ENCODE results near the gene ATOSB. TPM values are rescaled to one million over a fixed set of nuclear protein-coding genes. Genes with fewer than 3 reads are reported as not detected.
A peak's percentile ranks its signal among the peaks of the same experiment; 100 is the strongest.
"Not testable (repeated sequence)": the region's sequence is repeated elsewhere in the genome, so short reads cannot be mapped to it uniquely, and the experiment has no call there.

Gene ATOSB
- total and polyA plus RNA-seq, 4 donors = 9.5 to 32.0 (median 23.0) TPM

DNA sequence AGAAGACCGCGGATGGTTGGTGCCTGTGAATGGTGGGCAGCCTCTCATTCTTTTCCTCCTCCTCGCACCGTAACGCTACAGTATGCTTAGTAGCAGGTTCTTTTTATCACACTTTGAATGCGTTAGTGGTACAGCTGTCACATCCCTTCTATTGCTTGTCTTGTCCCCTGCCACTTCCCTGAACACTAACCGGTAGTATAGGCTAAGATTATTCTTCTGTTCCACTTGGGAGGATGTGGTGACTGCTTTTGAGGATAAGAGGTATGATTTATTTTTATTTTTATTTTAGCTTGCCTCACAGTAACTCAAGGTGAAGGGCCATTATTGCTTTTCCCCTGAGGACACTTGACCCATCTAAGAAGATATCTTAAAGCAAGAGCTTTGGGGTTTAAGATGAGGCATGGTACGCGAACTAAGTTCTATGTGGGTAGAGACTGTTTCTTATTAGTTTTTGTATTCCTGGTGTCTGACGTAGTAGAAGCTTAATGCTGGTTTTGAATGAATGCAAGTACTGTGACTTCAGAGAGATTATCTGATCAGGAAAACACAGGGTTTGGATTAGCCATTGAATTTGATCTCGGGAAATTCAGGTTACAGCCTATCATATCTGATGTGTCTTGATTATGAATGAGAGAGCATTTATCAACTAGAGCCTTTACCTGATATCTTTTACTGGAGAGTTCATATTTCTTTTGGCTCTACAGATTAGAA is 47.1 kb upstream of the ATOSB start:
- TF ChIP-seq CTCF (IDR thresholded peaks at IDR 0.05; ENCODE audit: control extremely low read depth, extremely low read depth) = no peak
- no peaks in the 10 kb centered on the region for H3K27me3 ChIP-seq (ENCODE audit: control insufficient read depth in 3 of 3, insufficient read depth in 3 of 3, low read length in 2 of 3)
- DNase-seq (peak in 2 of 3 donors; percentile 15 to 20), ATAC-seq (ENCODE audit: insufficient read depth, low FRiP score) (no peak)
- H3K36me3 ChIP-seq (ENCODE audit: control insufficient read depth in 4 of 4, insufficient read depth in 4 of 4, low read length in 4 of 4) = no peaks in the 10 kb centered on the region
- H3K9ac ChIP-seq (ENCODE audit: insufficient read depth in 1 of 2, low read length in 2 of 2) = peak overlapping the region; percentile 65 to 66
- H3K4me3 ChIP-seq = peak overlapping the region; percentile 91
- no peaks in the 10 kb centered on the region for H3K9me3 ChIP-seq (ENCODE audit: control insufficient read depth in 4 of 4, insufficient read depth in 3 of 4, low read length in 3 of 4)
- WGBS, 2 donors = 16 to 31% methylated on average over 11 of the region's 11 CpGs
- H3K4me1 ChIP-seq (ENCODE audit: control insufficient read depth in 5 of 5, insufficient read depth in 5 of 5, low read length in 5 of 5) = peaks cover 1 to 11% (median 3%) of the 10 kb centered on the region in 5 donors
- peak overlapping the region; percentile 90 to 98 for H3K27ac ChIP-seq (ENCODE audit: low read depth in 1 of 2, low read length in 1 of 2)

DNA sequence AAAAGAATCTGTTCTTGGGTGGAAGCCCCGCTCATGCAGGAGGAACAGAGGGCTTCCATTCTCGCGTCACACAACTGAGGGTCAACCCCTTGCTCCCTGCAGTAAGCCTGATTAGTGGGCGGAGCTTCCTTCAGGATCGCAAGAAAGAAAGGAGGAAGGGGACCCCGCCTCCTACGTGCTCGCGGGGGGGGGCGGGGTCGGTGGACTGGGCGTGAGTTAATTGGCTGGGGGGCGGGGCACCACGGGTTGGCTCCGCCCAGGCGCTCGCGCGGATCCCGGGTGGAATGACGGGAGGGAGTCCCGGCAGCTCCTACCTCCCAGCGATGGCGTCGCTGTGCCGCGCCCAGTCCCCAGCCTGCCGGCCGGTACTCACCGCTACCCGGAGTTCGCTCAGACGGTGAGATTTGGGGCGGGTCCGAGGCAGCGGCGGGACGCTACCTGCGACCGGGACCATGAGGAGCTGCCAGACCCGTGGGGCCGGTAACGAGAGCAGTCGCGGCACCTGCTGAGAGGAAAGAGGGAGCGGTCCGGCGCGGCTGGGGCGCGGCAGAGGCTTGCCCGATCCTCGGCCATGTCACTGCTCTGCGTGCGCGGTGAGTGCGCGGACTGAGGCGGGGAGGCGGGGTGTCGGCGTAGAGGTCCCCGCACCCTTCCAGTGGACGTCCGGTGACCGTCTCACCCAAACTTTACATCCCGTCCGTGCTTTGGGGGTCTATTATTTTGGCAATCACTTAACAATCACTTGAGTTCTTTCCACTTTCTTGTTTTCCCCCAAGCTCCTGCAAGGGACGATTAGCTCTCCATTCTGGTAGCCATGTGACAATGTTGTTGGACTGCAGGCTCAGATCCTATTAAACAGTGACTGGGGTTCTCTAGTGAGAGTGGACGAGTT is 46.3 kb upstream of the ATOSB start, which contains the start of gene UNC13B:
UNC13B (plus strand) TSS at position 297 of the 892 bp plus-strand sequence; CDS start at position 572, 275 bp downstream.
- H3K9ac ChIP-seq (ENCODE audit: insufficient read depth in 1 of 2, low read length in 2 of 2) = peak within 1 kb of the TSS; percentile 65 to 91
- H3K9me3 ChIP-seq (ENCODE audit: control insufficient read depth in 4 of 4, insufficient read depth in 3 of 4, low read length in 3 of 4) = no peaks in the 10 kb centered on the region
- no peaks in the 10 kb centered on the region for H3K36me3 ChIP-seq (ENCODE audit: control insufficient read depth in 4 of 4, insufficient read depth in 4 of 4, low read length in 4 of 4)
- 0 to 1% methylated on average over 67 to 70 of the region's 70 CpGs for WGBS, 2 donors
- peak within 1 kb of the TSS; percentile 91 for H3K4me3 ChIP-seq
- H3K27me3 ChIP-seq (ENCODE audit: control insufficient read depth in 3 of 3, insufficient read depth in 3 of 3, low read length in 2 of 3) = no peaks in the 10 kb centered on the region
- ATAC-seq (ENCODE audit: insufficient read depth, low FRiP score) (peak; percentile 98), DNase-seq (peak; percentile 95 to 97 (median 95))
- peaks cover 0 to 11% (median 3%) of the 10 kb centered on the region in 5 donors for H3K4me1 ChIP-seq (ENCODE audit: control insufficient read depth in 5 of 5, insufficient read depth in 5 of 5, low read length in 5 of 5)
- no peak for TF ChIP-seq CTCF (IDR thresholded peaks at IDR 0.05; ENCODE audit: control extremely low read depth, extremely low read depth)
- peak within 1 kb of the TSS; percentile 90 to 98 for H3K27ac ChIP-seq (ENCODE audit: low read depth in 1 of 2, low read length in 1 of 2)

DNA sequence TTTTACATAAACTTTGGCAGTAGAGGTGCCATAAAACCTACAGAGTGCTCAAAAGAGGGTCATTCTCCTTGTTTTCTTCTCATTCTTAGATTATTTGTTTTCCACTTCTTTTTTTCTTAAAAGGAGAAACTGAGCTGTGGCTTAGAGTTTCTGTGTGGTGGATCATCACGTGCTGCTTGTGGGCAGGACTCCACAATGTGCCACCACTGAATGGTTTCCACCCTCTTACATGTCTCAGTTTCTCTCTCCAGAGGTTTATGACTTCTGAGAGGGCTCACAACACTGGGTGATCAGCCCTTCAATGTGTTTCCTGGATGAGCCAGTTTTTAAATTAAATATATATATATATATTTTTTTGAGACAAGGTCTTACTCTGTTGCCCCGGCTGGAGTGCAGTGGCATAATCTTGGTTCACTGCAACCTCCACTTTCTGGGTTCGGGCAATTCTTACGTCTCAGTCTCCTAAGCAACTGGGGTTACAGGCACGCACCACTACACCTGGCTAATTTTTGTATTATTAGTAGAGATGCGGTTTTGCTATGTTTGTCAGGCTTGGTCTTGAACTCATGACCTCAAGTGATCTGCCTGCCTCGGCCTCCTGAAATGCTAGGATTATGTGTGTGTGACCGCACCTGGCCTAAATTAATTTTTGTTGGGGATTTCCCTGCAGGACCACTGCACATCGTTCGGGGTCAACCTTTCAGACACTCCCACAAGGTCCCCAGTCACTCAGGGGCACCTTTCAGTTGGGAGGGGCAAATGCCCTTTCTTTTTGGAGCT is 43.0 kb upstream of the ATOSB start:
- WGBS, 2 donors = 88 to 92% methylated on average over 10 of the region's 10 CpGs
- Histone ChIP-seq H3K27me3 (ENCODE audit: control insufficient read depth in 3 of 3, insufficient read depth in 3 of 3, low read length in 2 of 3) (no peaks in the 10 kb centered on the region), H3K4me1 (ENCODE audit: control insufficient read depth in 5 of 5, insufficient read depth in 5 of 5, low read length in 5 of 5) (peaks cover 0 to 8% (median 3%) of the 10 kb centered on the region in 5 donors), H3K27ac (ENCODE audit: low read depth in 1 of 2, low read length in 1 of 2) (no peak overlapping the region), H3K9ac (ENCODE audit: insufficient read depth in 1 of 2, low read length in 2 of 2) (no peak overlapping the region), H3K36me3 (ENCODE audit: control insufficient read depth in 4 of 4, insufficient read depth in 4 of 4, low read length in 4 of 4) (no peaks in the 10 kb centered on the region), H3K9me3 (ENCODE audit: control insufficient read depth in 4 of 4, insufficient read depth in 3 of 4, low read length in 3 of 4) (peaks cover 0 to 4% (median 0%) of the 10 kb centered on the region in 4 donors), H3K4me3 (no peak overlapping the region)
- no peak for ATAC-seq (ENCODE audit: insufficient read depth, low FRiP score)
- no peak for TF ChIP-seq CTCF (IDR thresholded peaks at IDR 0.05; ENCODE audit: control extremely low read depth, extremely low read depth)
- no peak for DNase-seq

- not testable (repeated sequence) for H3K9me3 ChIP-seq (ENCODE audit: control insufficient read depth in 4 of 4, insufficient read depth in 3 of 4, low read length in 3 of 4); ATAC-seq (ENCODE audit: insufficient read depth, low FRiP score); H3K4me1 ChIP-seq (ENCODE audit: control insufficient read depth in 5 of 5, insufficient read depth in 5 of 5, low read length in 5 of 5); H3K27me3 ChIP-seq (ENCODE audit: control insufficient read depth in 3 of 3, insufficient read depth in 3 of 3, low read length in 2 of 3); H3K9ac ChIP-seq (ENCODE audit: insufficient read depth in 1 of 2, low read length in 2 of 2); H3K27ac ChIP-seq (ENCODE audit: low read depth in 1 of 2, low read length in 1 of 2); DNase-seq; H3K4me3 ChIP-seq; H3K36me3 ChIP-seq (ENCODE audit: control insufficient read depth in 4 of 4, insufficient read depth in 4 of 4, low read length in 4 of 4)
- 68 to 76% methylated on average over 6 of the region's 6 CpGs for WGBS, 2 donors
Measured at GRCh38 chr9:35157836-35158235, 42.2 kb upstream of the ATOSB start.

Data from lung (tissue), 12 donors.